Right lobe of liver (tissue), 4 donors: Measurements from ENCODE around the gene GNAZ.

ENCODE experiments used
- POLR2A ChIP-seq: fragments of 450-650 bp; IDR thresholded peaks from one replicate; pipeline ENCODE4 v1.6.1; 2017; ENCODE audit warnings: antibody characterized with exemption, mild to moderate bottlenecking
- TF ChIP-seq, protein P1 (sequence below), 4 donors: fragments of 200-600 bp in 3 of 4; fragments of 450-650 bp in 1 of 4; IDR thresholded peaks; one replicate each; pipeline versions ENCODE4 v1.5.1 to v1.8.0; 2016 to 2022; ENCODE audit warnings: antibody characterized with exemption in 4 of 4, mild to moderate bottlenecking in 2 of 4
- donor health status: DM: no; HTN: no; CAD: no.
- donor health status: DM: no; HTN: no; CAD: no.
- donor health status: DM: no; HTN: yes; CAD: no.

DNA sequence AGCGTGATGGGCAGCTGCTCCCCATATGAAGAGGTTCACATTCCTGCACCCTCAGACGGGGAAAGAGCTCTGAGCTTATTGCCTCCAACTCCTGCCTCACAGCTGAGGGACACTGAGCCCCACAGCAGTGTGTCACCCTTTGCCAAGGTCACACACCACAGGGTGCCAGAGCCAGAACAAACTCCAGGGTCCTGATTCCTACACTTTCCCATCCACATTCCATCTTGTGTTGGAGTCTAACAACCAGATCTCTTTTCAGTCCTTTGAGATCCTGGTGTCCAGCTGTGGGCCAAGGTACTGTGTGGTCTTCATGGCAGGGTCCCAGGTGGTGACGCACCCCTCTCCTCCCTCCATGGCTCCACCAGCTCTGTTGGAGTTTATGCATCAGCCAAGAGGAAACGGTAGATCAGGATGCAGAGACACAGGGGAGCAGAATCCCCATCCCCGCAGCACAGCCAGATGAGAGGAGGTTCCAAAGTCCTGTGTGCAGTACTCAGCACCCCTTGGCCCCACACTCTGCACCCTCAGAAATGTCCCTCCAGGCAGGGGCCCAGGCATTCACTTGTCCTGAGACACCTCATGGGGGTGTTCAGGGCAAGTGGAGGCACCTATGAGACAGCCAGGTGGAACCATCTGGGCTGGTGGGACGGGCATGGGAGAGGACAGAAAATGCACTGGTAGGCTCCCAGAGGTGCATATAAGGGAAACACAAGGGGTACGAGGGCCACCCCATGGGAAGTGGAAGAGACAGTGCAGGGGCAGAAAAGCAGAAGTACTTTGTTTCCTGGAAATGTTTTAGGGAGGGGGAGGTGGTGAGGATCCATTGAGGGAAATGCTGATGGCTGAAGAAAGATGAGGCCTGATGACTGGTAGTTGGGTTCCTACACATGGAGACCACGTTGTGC lies 32.6 kb upstream of the GNAZ start:
- TF ChIP-seq, protein P1, sequence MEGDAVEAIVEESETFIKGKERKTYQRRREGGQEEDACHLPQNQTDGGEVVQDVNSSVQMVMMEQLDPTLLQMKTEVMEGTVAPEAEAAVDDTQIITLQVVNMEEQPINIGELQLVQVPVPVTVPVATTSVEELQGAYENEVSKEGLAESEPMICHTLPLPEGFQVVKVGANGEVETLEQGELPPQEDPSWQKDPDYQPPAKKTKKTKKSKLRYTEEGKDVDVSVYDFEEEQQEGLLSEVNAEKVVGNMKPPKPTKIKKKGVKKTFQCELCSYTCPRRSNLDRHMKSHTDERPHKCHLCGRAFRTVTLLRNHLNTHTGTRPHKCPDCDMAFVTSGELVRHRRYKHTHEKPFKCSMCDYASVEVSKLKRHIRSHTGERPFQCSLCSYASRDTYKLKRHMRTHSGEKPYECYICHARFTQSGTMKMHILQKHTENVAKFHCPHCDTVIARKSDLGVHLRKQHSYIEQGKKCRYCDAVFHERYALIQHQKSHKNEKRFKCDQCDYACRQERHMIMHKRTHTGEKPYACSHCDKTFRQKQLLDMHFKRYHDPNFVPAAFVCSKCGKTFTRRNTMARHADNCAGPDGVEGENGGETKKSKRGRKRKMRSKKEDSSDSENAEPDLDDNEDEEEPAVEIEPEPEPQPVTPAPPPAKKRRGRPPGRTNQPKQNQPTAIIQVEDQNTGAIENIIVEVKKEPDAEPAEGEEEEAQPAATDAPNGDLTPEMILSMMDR (IDR thresholded peaks at IDR 0.05) = no peak
- no peak for TF ChIP-seq POLR2A
